ENCODE measurements around the gene BLOC1S4. TPM values are rescaled to one million over a fixed set of nuclear protein-coding genes. Genes with fewer than 3 reads are reported as not detected.

The BLOC1S4 gene
- total RNA-seq, 1 experiment from 2014 or later = 15.7 TPM

- no peak for TF ChIP-seq REST (IDR thresholded peaks at IDR 0.05; ENCODE audit: low read depth)
- no peak for TF ChIP-seq SIN3A (IDR thresholded peaks at IDR 0.05; ENCODE audit: low read depth)
Observed at GRCh38 chr4:6760865-6761264, 44.9 kb downstream of the BLOC1S4 start (continued).

- ATAC-seq (no peak), DNase-seq (ENCODE audit: low read depth, low spot score) (no peak)
- H3K4me3 ChIP-seq (replicated peaks in 1 of 2; ENCODE audit: low read depth in 1 of 2, low read length in 2 of 2) = no peak overlapping the region
- intact Hi-C loops (cut with micrococcal nuclease) = no loop called here
- no peak overlapping the region for H2AFZ ChIP-seq (ENCODE audit: low read depth, low read length, poor library complexity, severe bottlenecking)
- ChIA-PET POLR2A (no interaction called here), CTCF (no interaction called here), RAD21 (ENCODE audit: low non-redundant PET in 1 of 2, low total read pairs in 2 of 2, uncharacterized antibody in 2 of 2, unreplicated experiment in 2 of 2) (no interaction called here)
- no peak overlapping the region for H3K9ac ChIP-seq (ENCODE audit: low read length)
- H3K79me2 ChIP-seq (ENCODE audit: insufficient read depth, low read length) = no peaks in the 10 kb centered on the region
- H3K4me1 ChIP-seq (ENCODE audit: control insufficient read depth in 1 of 2, insufficient read depth in 2 of 2, low read length in 2 of 2) = peaks cover 0 to 11% of the 10 kb centered on the region in 2 experiments; a peak in 2 of 4 replicates
- H3K27me3 ChIP-seq (ENCODE audit: insufficient read depth, low read length) = no peaks in the 10 kb centered on the region
- no TSS peak for BruUV-seq (replicated peaks)
- no peaks in the 10 kb centered on the region for H3K9me2 ChIP-seq (ENCODE audit: insufficient read depth)
- no peak overlapping the region for H3K27ac ChIP-seq (ENCODE audit: low read depth, low read length)
- H4K20me1 ChIP-seq (ENCODE audit: insufficient read depth) = no peaks in the 10 kb centered on the region
- H3K4me2 ChIP-seq (ENCODE audit: low read length) = no peak overlapping the region
- H3K9me3 ChIP-seq (ENCODE audit: control insufficient read depth in 1 of 2, insufficient read depth in 1 of 2, low read depth in 1 of 2, low read length in 2 of 2) = no peaks in the 10 kb centered on the region
- no peak for TF ChIP-seq ZFX (IDR thresholded peaks at IDR 0.05)
- TF ChIP-seq RAD21 (IDR thresholded peaks at IDR 0.05; ENCODE audit: low read depth) = no peak
- TF ChIP-seq SIN3A (IDR thresholded peaks at IDR 0.05; ENCODE audit: low read depth) = no peak
- no peak for TF ChIP-seq CBX3 (IDR thresholded peaks at IDR 0.05; ENCODE audit: low read depth)
- H3K36me3 ChIP-seq (ENCODE audit: control insufficient read depth in 1 of 2, insufficient read depth in 2 of 2, low read length in 2 of 2) = no peaks in the 10 kb centered on the region
Observed at GRCh38 chr4:6761649-6762615, 46.0 kb downstream of the BLOC1S4 start.
